Esophagus mucosa (tissue), 1 donor: ENCODE data around the gene THAP8. TPM values are rescaled to one million over a fixed set of nuclear protein-coding genes. Genes with fewer than 3 reads are reported as not detected.

Experiments used
- ATAC-seq: fragments of 200-7000 bp; cut with Tn5 transposase; one replicate; pipeline ENCODE4 v1.9.1; 2020
- total RNA-seq: library from RNA; stranded (reverse); gene quantifications from one replicate; pipeline ENCODE4 v1.2.4, GENCODE V29; 2023
- donor health status: DM: yes; HTN: yes; CAD: no.

The THAP8 gene
- total RNA-seq, 1 donor from 2014 or later: 3.0 TPM

GRCh38 chr19:36030264-36031148, 23.6 kb downstream of the THAP8 start:
- ATAC-seq: no peak

- no peak for ATAC-seq
Measured at GRCh38 chr19:36028313-36029041, 25.6 kb downstream of the THAP8 start.

- ATAC-seq: no peak
Measured at GRCh38 chr19:36027696-36028095, 26.4 kb downstream of the THAP8 start.

- no peak for ATAC-seq
Measured at GRCh38 chr19:36026091-36026876, 27.8 kb downstream of the THAP8 start.

GRCh38 chr19:36025541-36025940, 28.5 kb downstream of the THAP8 start:
- no peak for ATAC-seq

GRCh38 chr19:36023432-36023831, 30.7 kb downstream of the THAP8 start:
- ATAC-seq: no peak

GRCh38 chr19:36019061-36019670, 34.9 kb downstream of the THAP8 start:
- no peak for ATAC-seq

- peak; percentile 99 for ATAC-seq
Measured at GRCh38 chr19:36014012-36014924, 39.8 kb downstream of the THAP8 start, which contains the start of gene ALKBH6. Gene ALKBH6, minus strand, starts transcription at chr19:36014213. Its CDS starts 816 bp downstream, at chr19:36013397.

GRCh38 chr19:36013280-36014011, 40.6 kb downstream of the THAP8 start:
- ATAC-seq: no peak

- ATAC-seq: no peak
Measured at GRCh38 chr19:36010402-36010801, 43.7 kb downstream of the THAP8 start.

GRCh38 chr19:36009633-36010379, 44.3 kb downstream of the THAP8 start:
- ATAC-seq: no peak

GRCh38 chr19:36009220-36009619, 44.9 kb downstream of the THAP8 start:
- ATAC-seq: peak; percentile 37

- peak; percentile 36 for ATAC-seq
Measured at GRCh38 chr19:36008336-36008978, 45.6 kb downstream of the THAP8 start, which contains the start of gene SYNE4. Gene SYNE4, minus strand, starts transcription at chr19:36008813. Its CDS starts 132 bp downstream, at chr19:36008681.

- ATAC-seq: no peak
Measured at GRCh38 chr19:36006955-36007354, 47.1 kb downstream of the THAP8 start.

- no peak for ATAC-seq
Measured at GRCh38 chr19:36003284-36003683, 50.8 kb downstream of the THAP8 start.

- no peak for ATAC-seq
Measured at GRCh38 chr19:36001605-36002004, 52.5 kb downstream of the THAP8 start.

GRCh38 chr19:35996777-35997176, 57.3 kb downstream of the THAP8 start:
- ATAC-seq: no peak

- peak; percentile 91 for ATAC-seq
Measured at GRCh38 chr19:35995048-35995993, 58.8 kb downstream of the THAP8 start, which contains the start of gene SDHAF1. Gene SDHAF1, plus strand, starts transcription at chr19:35995188. Its CDS starts 87 bp downstream, at chr19:35995275.
